GM12878 (cell line): ENCODE measurements around the gene GAB1. TPM values are rescaled to one million over a fixed set of nuclear protein-coding genes. Genes with fewer than 3 reads are reported as not detected.

Experiments used
- ATAC-seq: fragments of 200-7000 bp; cut with Tn5 transposase; 3 replicates; pipeline ENCODE4 v1.9.1; 2020; ENCODE audit warnings: mild to moderate bottlenecking, moderate library complexity
- BruUV-seq: library from RNA; stranded (reverse); fragments of 400-500 nt; replicated peaks from 2 replicates; lab custom pipeline; 2021; lab: Mats Ljungman, UMichigan
- CTCF ChIA-PET: fragments of 300-600 bp; sonication (Branson Sonifier 250); formaldehyde crosslinking; extraction: SDS; loops from one replicate; lab custom pipeline; 2021; ENCODE audit warnings: inconsistent platforms; lab: Yijun Ruan, JAX
- POLR2A ChIA-PET: fragments of 350-600 bp; formaldehyde crosslinking; extraction: SDS; loops from one replicate; lab custom pipeline; 2021; ENCODE audit warnings: inconsistent platforms; lab: Charles Lee
- RAD21 ChIA-PET: fragments of 300-600 bp; sonication (Branson Sonifier 250); formaldehyde crosslinking; loops from one replicate; lab custom pipeline; 2023; ENCODE audit warnings: antibody characterized with exemption; ENCODE audit not compliant: unreplicated experiment; lab: Charles Lee
- SMC1A ChIA-PET: fragments of 300-600 bp; sonication (Branson Sonifier 250); formaldehyde crosslinking; loops from one replicate; lab custom pipeline; 2023; ENCODE audit not compliant: unreplicated experiment, uncharacterized antibody; lab: Charles Lee
- DNase-seq: peaks from one replicate; pipeline ENCODE4 v3.0.0-alpha.2; 2011; ENCODE audit warnings: low read depth, low spot score
- FAIRE-seq: peaks from 3 replicates; lab custom pipeline; 2011; peaks lifted over from hg19 to GRCh38; lab: Jason Lieb, UNC
- H2AFZ ChIP-seq: 2 replicates; pipeline ENCODE4 v1.6.0; 2011; ENCODE audit warnings: low read depth, low read length, control low read depth; ENCODE audit not compliant: control insufficient read depth
- H3K27ac ChIP-seq: 2 replicates; pipeline ENCODE4 v1.5.1; 2011; ENCODE audit warnings: control low read depth; ENCODE audit not compliant: control insufficient read depth, insufficient read depth
- H3K27me3 ChIP-seq, 2 experiments: replicated peaks in 1 of 2; 2 replicates each; pipeline versions ENCODE4 v1.6.0 to v1.6.1; 2011; ENCODE audit warnings: low read length in 1 of 2; ENCODE audit not compliant: control insufficient read depth in 2 of 2, insufficient read depth in 2 of 2
- H3K36me3 ChIP-seq, 2 experiments: 2 replicates each; pipeline ENCODE4 v1.5.1; 2011; ENCODE audit warnings: low read length in 1 of 2; ENCODE audit not compliant: control insufficient read depth in 2 of 2, insufficient read depth in 2 of 2
- H3K4me1 ChIP-seq: 2 replicates; pipeline ENCODE4 v1.6.1; 2011; ENCODE audit warnings: mild to moderate bottlenecking, low read length, moderate library complexity, mixed read lengths; ENCODE audit not compliant: control insufficient read depth, insufficient read depth
- H3K4me2 ChIP-seq: 2 replicates; pipeline ENCODE4 v1.6.0; 2011; ENCODE audit warnings: control low read depth; ENCODE audit not compliant: control insufficient read depth, insufficient read depth
- H3K4me3 ChIP-seq: fragments of 200-600 bp; sonication (generic); 2 replicates; pipeline ENCODE4 v1.5.1; 2016
- H3K79me2 ChIP-seq: 2 replicates; pipeline ENCODE4 v1.6.0; 2011; ENCODE audit warnings: low read length; ENCODE audit not compliant: control insufficient read depth, insufficient read depth
- H3K9ac ChIP-seq: 2 replicates; pipeline ENCODE4 v1.8.0; 2011; ENCODE audit warnings: low read length, control low read depth, mixed read lengths; ENCODE audit not compliant: control insufficient read depth, insufficient read depth
- H3K9me3 ChIP-seq: replicated peaks from 3 replicates; pipeline ENCODE4 v1.5.1; 2011; ENCODE audit warnings: mild to moderate bottlenecking, low read length; ENCODE audit not compliant: control insufficient read depth, insufficient read depth
- H4K20me1 ChIP-seq: 2 replicates; pipeline ENCODE4 v1.6.0; 2011; ENCODE audit not compliant: control insufficient read depth, insufficient read depth
- BCL3 ChIP-seq: IDR thresholded peaks from 2 replicates; pipeline ENCODE4 v1.6.1; 2011; ENCODE audit warnings: borderline replicate concordance, low read depth, mild to moderate bottlenecking, moderate library complexity, low read length; ENCODE audit not compliant: insufficient read depth, poor library complexity, severe bottlenecking
- BHLHE40 ChIP-seq, 2 experiments: fragments of 450-650 bp in 1 of 2; IDR thresholded peaks; 2 replicates each; pipeline ENCODE4 v1.6.1; 2011 to 2017; ENCODE audit warnings: low read depth in 2 of 2, borderline replicate concordance in 1 of 2, improper control_type of control experiment in 1 of 2, low read length in 1 of 2, mild to moderate bottlenecking in 1 of 2
- CREM ChIP-seq: IDR thresholded peaks from 2 replicates; pipeline ENCODE4 v1.6.1; 2014; ENCODE audit warnings: antibody characterized with exemption, low read depth
- ESRRA ChIP-seq: IDR thresholded peaks from 2 replicates; pipeline ENCODE4 v1.6.1; 2012; ENCODE audit warnings: mild to moderate bottlenecking, low read length, improper control_type of control experiment
- HCFC1 ChIP-seq: fragments of 150-350 bp; IDR thresholded peaks from 2 replicates; pipeline ENCODE4 v1.6.1; 2014; ENCODE audit warnings: low read length
- HDAC6 ChIP-seq: fragments of 200-600 bp; sonication (generic); IDR thresholded peaks from one replicate; pipeline ENCODE4 v1.8.0; 2017; ENCODE audit warnings: antibody characterized with exemption; ENCODE audit not compliant: unreplicated experiment
- MEF2A ChIP-seq: IDR thresholded peaks from 2 replicates; pipeline ENCODE4 v1.6.1; 2011; ENCODE audit warnings: low read depth, mild to moderate bottlenecking, low read length, moderate library complexity; ENCODE audit not compliant: insufficient read depth
- MEF2B ChIP-seq: fragments of 450-650 bp; IDR thresholded peaks from 2 replicates; pipeline ENCODE4 v1.6.1; 2018; ENCODE audit warnings: mild to moderate bottlenecking, moderate library complexity; ENCODE audit not compliant: partially characterized antibody, poor library complexity, severe bottlenecking
- NBN ChIP-seq: fragments of 450-650 bp; IDR thresholded peaks from 2 replicates; pipeline ENCODE4 v1.6.1; 2016
- NKRF ChIP-seq: fragments of 450-650 bp; conservative IDR thresholded peaks from 2 replicates; pipeline ENCODE4 v1.6.1; 2017; ENCODE audit warnings: mild to moderate bottlenecking, moderate library complexity
- PAX8 ChIP-seq: fragments of 450-650 bp; IDR thresholded peaks from 2 replicates; pipeline ENCODE4 v1.6.1; 2017; ENCODE audit warnings: mild to moderate bottlenecking, moderate library complexity
- POLR2AphosphoS2 ChIP-seq: IDR thresholded peaks from 2 replicates; pipeline ENCODE4 v1.6.1; 2011; ENCODE audit warnings: low read depth, mild to moderate bottlenecking, low read length, improper control_type of control experiment, moderate library complexity
- SMAD1 ChIP-seq: fragments of 450-650 bp; IDR thresholded peaks from 2 replicates; pipeline ENCODE4 v1.6.1; 2018; ENCODE audit warnings: mild to moderate bottlenecking, low read depth; ENCODE audit not compliant: partially characterized antibody
- SUPT20H ChIP-seq: IDR thresholded peaks from 2 replicates; pipeline ENCODE4 v1.6.1; 2011; ENCODE audit warnings: low read depth, mild to moderate bottlenecking, low read length, moderate library complexity, borderline replicate concordance; ENCODE audit not compliant: control insufficient read depth
- TCF3 ChIP-seq: IDR thresholded peaks from 2 replicates; pipeline ENCODE4 v1.6.1; 2012; ENCODE audit warnings: low read depth, mild to moderate bottlenecking, low read length, borderline replicate concordance; ENCODE audit not compliant: insufficient read depth
- WGBS: methylation state at CpG from one replicate; pipeline ENCODE4 v1.1.6; 2016; ENCODE audit warnings: low lambda C conversion rate; ENCODE audit not compliant: insufficient replicate concordance, insufficient coverage; ENCODE audit errors: missing lambda C conversion rate; 5-methylcytosine and 5-hydroxymethylcytosine counted together
- in situ Hi-C: fragments of 300-500 bp; cut with MboI; formaldehyde crosslinking; loops from 9 replicates; pipeline ENCODE4 v1.14.3; 2018; ENCODE audit warnings: mixed read lengths
- intact Hi-C: fragments of 100-400 bp; cut with micrococcal nuclease; formaldehyde crosslinking; loops from one replicate; pipeline ENCODE4 v1.14.2; 2022; ENCODE audit not compliant: unreplicated experiment
- polyA plus RNA-seq, 11 experiments: library from polyadenylated mRNA; depleted of rRNA in 4 of 11; unstranded in 6 of 11; stranded (reverse) in 5 of 11; fragments of >200 nt; fragmentation: Nextera tagmentation in 4 of 11; fragmentation: Illumina TruSeq in 1 of 11; extraction: Ambion mirVana in 4 of 11; extraction: Trizol in 1 of 11; gene quantifications; 1 replicate in 1 of 11; 2 replicates in 10 of 11; pipeline versions ENCODE4 v1.2.1 to v1.2.3, GENCODE V29; 2011 to 2016; ENCODE audit warnings: inconsistent platforms in 2 of 11, missing spikeins in 2 of 11, low read depth in 1 of 11
- total RNA-seq, 4 experiments: library from RNA; depleted of rRNA in 3 of 4; stranded (reverse); fragments of >200 nt in 3 of 4; fragmentation: Illumina TruSeq in 1 of 4; extraction: Trizol in 1 of 4; gene quantifications; 2 replicates each; pipeline versions ENCODE4 v1.2.1 to v1.2.3, GENCODE V29; 2013 to 2021
- TF ChIP-seq, protein P1 (sequence below): fragments of 450-650 bp; IDR thresholded peaks from 2 replicates; pipeline ENCODE4 v1.6.1; 2017; ENCODE audit warnings: borderline replicate concordance
- TF ChIP-seq, protein P2 (sequence below): fragments of 450-650 bp; formaldehyde crosslinking; IDR thresholded peaks from 2 replicates; pipeline ENCODE4 v1.4.0; 2022; ENCODE audit warnings: mild to moderate bottlenecking, moderate library complexity

GAB1 gene
- total and polyA plus RNA-seq, 10 of the 15 experiments (the other 5 are each of a cell fraction or from before 2014, with no cell fraction given): 0.37 to 5.3 (median 3.2) TPM

DNA sequence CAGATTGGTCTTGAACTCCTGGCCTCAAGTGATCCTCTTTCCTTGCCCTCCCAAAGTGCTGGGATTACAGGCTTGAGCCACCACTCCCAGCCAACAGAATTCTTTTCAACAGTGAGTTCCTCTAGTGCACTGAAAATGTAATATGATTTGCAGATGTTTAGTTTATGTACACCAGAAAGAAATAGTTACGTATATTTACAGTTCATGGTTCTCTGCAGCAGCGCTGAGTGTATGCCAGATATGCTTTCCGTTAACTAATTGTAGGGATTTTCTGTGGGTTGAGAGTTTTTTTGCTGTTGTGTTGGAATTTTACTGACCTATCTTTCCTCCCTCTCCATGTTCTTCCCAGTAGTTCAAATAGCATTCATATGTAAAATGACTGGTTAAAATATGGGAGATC lies 44.0 kb downstream of the GAB1 start:
- no peak for ATAC-seq
- H3K4me1 ChIP-seq: peaks cover 41% of the 10 kb centered on the region
- H4K20me1 ChIP-seq: no peaks in the 10 kb centered on the region
- H3K4me3 ChIP-seq: no peak overlapping the region
- POLR2A ChIA-PET: interaction anchor here (0.9 to 1.0 kb wide), 2 partner anchors 12 to 43 kb away, joined by 3 read pairs; no protein-coding TSS in a partner anchor
- H3K79me2 ChIP-seq: no peaks in the 10 kb centered on the region
- intact Hi-C loops: no loop called here
- FAIRE-seq: no peak
- H3K9ac ChIP-seq: no peak overlapping the region
- CTCF ChIA-PET: no interaction called here
- no peak overlapping the region for H2AFZ ChIP-seq
- in situ Hi-C loops: no loop called here
- H3K27ac ChIP-seq: no peak overlapping the region
- RAD21 ChIA-PET: no interaction called here
- 89% methylated on average over 3 of the region's 3 CpGs for WGBS
- BruUV-seq: no TSS peak
- SMC1A ChIA-PET: interaction anchor here (1.0 to 12.5 kb wide), 5 partner anchors 13 to 43 kb away, joined by 3 to 204 read pairs (median 55); no protein-coding TSS in a partner anchor
- H3K27me3 ChIP-seq: no peaks in the 10 kb centered on the region
- H3K4me2 ChIP-seq: no peak overlapping the region
- no peaks in the 10 kb centered on the region for H3K36me3 ChIP-seq
- H3K9me3 ChIP-seq: no peaks in the 10 kb centered on the region; the same call in 2 of the 3 replicates
- DNase-seq: no peak
- TF ChIP-seq HDAC6 (no peak), MEF2A (no peak), HCFC1 (no peak), BCL3 (no peak), NKRF (no peak), NBN (no peak), ESRRA (no peak), PAX8 (no peak), SUPT20H (no peak), BHLHE40 (IDR thresholded peaks at IDR 0.05; ENCODE audit: borderline replicate concordance in 1 of 2, low read depth in 2 of 2, low read length in 1 of 2) (no peak), TCF3 (no peak), CREM (no peak), POLR2AphosphoS2 (no peak), MEF2B (no peak), SMAD1 (no peak)
- TF ChIP-seq, protein P1, sequence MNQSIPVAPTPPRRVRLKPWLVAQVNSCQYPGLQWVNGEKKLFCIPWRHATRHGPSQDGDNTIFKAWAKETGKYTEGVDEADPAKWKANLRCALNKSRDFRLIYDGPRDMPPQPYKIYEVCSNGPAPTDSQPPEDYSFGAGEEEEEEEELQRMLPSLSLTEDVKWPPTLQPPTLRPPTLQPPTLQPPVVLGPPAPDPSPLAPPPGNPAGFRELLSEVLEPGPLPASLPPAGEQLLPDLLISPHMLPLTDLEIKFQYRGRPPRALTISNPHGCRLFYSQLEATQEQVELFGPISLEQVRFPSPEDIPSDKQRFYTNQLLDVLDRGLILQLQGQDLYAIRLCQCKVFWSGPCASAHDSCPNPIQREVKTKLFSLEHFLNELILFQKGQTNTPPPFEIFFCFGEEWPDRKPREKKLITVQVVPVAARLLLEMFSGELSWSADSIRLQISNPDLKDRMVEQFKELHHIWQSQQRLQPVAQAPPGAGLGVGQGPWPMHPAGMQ: no peak
- TF ChIP-seq, protein P2, sequence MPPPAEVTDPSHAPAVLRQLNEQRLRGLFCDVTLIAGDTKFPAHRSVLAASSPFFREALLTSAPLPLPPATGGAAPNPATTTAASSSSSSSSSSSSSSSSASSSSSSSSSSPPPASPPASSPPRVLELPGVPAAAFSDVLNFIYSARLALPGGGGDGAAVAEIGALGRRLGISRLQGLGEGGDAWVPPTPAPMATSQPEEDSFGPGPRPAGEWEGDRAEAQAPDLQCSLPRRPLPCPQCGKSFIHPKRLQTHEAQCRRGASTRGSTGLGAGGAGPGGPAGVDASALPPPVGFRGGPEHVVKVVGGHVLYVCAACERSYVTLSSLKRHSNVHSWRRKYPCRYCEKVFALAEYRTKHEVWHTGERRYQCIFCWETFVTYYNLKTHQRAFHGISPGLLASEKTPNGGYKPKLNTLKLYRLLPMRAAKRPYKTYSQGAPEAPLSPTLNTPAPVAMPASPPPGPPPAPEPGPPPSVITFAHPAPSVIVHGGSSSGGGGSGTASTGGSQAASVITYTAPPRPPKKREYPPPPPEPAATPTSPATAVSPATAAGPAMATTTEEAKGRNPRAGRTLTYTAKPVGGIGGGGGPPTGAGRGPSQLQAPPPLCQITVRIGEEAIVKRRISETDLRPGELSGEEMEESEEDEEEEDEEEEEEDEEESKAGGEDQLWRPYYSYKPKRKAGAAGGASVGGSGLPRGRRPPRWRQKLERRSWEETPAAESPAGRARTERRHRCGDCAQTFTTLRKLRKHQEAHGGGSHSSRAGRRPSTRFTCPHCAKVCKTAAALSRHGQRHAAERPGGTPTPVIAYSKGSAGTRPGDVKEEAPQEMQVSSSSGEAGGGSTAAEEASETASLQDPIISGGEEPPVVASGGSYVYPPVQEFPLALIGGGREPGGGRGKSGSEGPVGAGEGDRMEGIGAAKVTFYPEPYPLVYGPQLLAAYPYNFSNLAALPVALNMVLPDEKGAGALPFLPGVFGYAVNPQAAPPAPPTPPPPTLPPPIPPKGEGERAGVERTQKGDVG (CRISPR knock-in tag): no peak
